ENCODE measurements around the gene FAM200A. TPM values are rescaled to one million over a fixed set of nuclear protein-coding genes. Genes with fewer than 3 reads are reported as not detected.
"Not testable (repeated sequence)": the region's sequence is repeated elsewhere in the genome, so short reads cannot be mapped to it uniquely, and the experiment has no call there.

Gene FAM200A
- polyA plus RNA-seq, 3 donors = 16.6 to 16.8 (median 16.7) TPM

GRCh38 chr7:99559175-99559915 is 7.4 kb upstream of the FAM200A start:
- DNase-seq (ENCODE audit: low read depth in 3 of 3, low spot score in 2 of 3) = no peak

GRCh38 chr7:99558306-99559174 is 6.6 kb upstream of the FAM200A start, which contains the start of gene ZNF655:
TSS of gene ZNF655 (plus strand) at chr7:99558642. CDS start at chr7:99560560, 1,918 bp downstream.
- peak; percentile 72 to 90 (median 89) for DNase-seq (ENCODE audit: low read depth in 3 of 3, low spot score in 2 of 3)

GRCh38 chr7:99557940-99558305 is 6.0 kb upstream of the FAM200A start:
- DNase-seq (ENCODE audit: low read depth in 3 of 3, low spot score in 2 of 3) = peak in 1 of 3 donors; percentile 18

GRCh38 chr7:99557196-99557607 is 5.3 kb upstream of the FAM200A start:
- DNase-seq (ENCODE audit: low read depth in 3 of 3, low spot score in 2 of 3) = no peak

- no peak for DNase-seq (ENCODE audit: low read depth in 3 of 3, low spot score in 2 of 3)
Measured at GRCh38 chr7:99554939-99555338, 3.0 kb upstream of the FAM200A start.

GRCh38 chr7:99553039-99553438 is 1.1 kb upstream of the FAM200A start:
- DNase-seq (ENCODE audit: low read depth in 3 of 3, low spot score in 2 of 3) = no peak

GRCh38 chr7:99551334-99551733 is 580 bp downstream of the FAM200A start:
- no peak for DNase-seq (ENCODE audit: low read depth in 3 of 3, low spot score in 2 of 3)

GRCh38 chr7:99549545-99549944 is 2.4 kb downstream of the FAM200A start:
- DNase-seq (ENCODE audit: low read depth in 3 of 3, low spot score in 2 of 3) = not testable (repeated sequence)

GRCh38 chr7:99545308-99545707 is 6.6 kb downstream of the FAM200A start:
- DNase-seq (ENCODE audit: low read depth in 3 of 3, low spot score in 2 of 3) = not testable (repeated sequence)

- no peak for DNase-seq (ENCODE audit: low read depth in 3 of 3, low spot score in 2 of 3)
Measured at GRCh38 chr7:99543916-99544315, 8.0 kb downstream of the FAM200A start.

- no peak for DNase-seq (ENCODE audit: low read depth in 3 of 3, low spot score in 2 of 3)
Measured at GRCh38 chr7:99543081-99543671, 8.7 kb downstream of the FAM200A start.

GRCh38 chr7:99541212-99541611 is 10.7 kb downstream of the FAM200A start:
- no peak for DNase-seq (ENCODE audit: low read depth in 3 of 3, low spot score in 2 of 3)

- no peak for DNase-seq (ENCODE audit: low read depth in 3 of 3, low spot score in 2 of 3)
Measured at GRCh38 chr7:99540542-99540941, 11.4 kb downstream of the FAM200A start.

- no peak for DNase-seq (ENCODE audit: low read depth in 3 of 3, low spot score in 2 of 3)
Measured at GRCh38 chr7:99539213-99539811, 12.6 kb downstream of the FAM200A start.

GRCh38 chr7:99535667-99536066 is 16.2 kb downstream of the FAM200A start:
- no peak for DNase-seq (ENCODE audit: low read depth in 3 of 3, low spot score in 2 of 3)

- DNase-seq (ENCODE audit: low read depth in 3 of 3, low spot score in 2 of 3) = no peak
Measured at GRCh38 chr7:99531354-99531765, 20.6 kb downstream of the FAM200A start.

- no peak for DNase-seq (ENCODE audit: low read depth in 3 of 3, low spot score in 2 of 3)
Measured at GRCh38 chr7:99525713-99526440, 26.0 kb downstream of the FAM200A start.

- DNase-seq (ENCODE audit: low read depth in 3 of 3, low spot score in 2 of 3) = no peak
Measured at GRCh38 chr7:99521399-99521798, 30.5 kb downstream of the FAM200A start.

GRCh38 chr7:99514050-99514449 is 37.9 kb downstream of the FAM200A start:
- no peak for DNase-seq (ENCODE audit: low read depth in 3 of 3, low spot score in 2 of 3)

GRCh38 chr7:99505324-99505662 is 46.6 kb downstream of the FAM200A start:
- DNase-seq (ENCODE audit: low read depth in 3 of 3, low spot score in 2 of 3) = no peak
